ENCODE results near the gene ASB16.

The ASB16 gene

DNA sequence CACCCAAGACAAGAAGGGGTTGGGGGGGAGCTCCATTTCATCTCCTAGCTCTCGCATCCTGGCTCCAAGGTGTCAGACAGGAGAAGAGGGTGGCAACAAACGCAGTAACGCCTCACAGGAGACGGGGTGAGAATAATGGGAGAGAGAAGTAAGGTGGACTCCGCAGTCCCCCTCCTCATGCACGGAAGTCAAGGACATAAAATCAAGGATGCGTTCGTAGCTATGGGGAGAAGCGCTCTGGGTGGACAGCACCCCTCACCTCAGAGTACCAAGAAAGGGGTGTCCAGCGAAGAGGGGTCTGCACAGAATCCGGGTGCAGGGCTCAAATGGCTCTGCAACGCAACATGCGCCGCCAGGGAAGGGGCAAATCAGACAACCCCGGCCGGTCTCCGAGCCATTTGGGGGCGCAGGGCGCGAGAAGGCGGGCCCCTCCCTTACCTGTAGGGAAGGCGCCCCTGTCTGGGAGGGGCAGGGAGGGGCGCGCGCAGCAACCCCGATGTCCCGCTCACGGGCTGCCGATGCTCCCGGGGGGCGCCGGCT, 47.6 kb upstream of the ASB16 start:
- peak overlapping the region; percentile 97 for H3K4me3 ChIP-seq (ENCODE audit: low read length)
- peak overlapping the region; percentile 53 for H2AFZ ChIP-seq (ENCODE audit: low read length)
- TF ChIP-seq CTCF (IDR thresholded peaks at IDR 0.05; ENCODE audit: low read length) = no peak
- H3K4me1 ChIP-seq (ENCODE audit: low read length) = peaks cover 13% of the 10 kb centered on the region; the same call in 1 of the 2 replicates
- H3K9ac ChIP-seq (ENCODE audit: low read length) = peak overlapping the region; percentile 92
- H3K36me3 ChIP-seq (replicated peaks; ENCODE audit: insufficient read depth, low read length) = no peaks in the 10 kb centered on the region
- no peaks in the 10 kb centered on the region for H3F3A ChIP-seq (ENCODE audit: insufficient read depth, low read length)
- no peaks in the 10 kb centered on the region for H3K9me2 ChIP-seq (replicated peaks; ENCODE audit: insufficient read depth, low read length)
- no peaks in the 10 kb centered on the region; the same call in 1 of the 2 replicates for H4K20me1 ChIP-seq (ENCODE audit: insufficient read depth, low read length)
- peaks cover 53% of the 10 kb centered on the region for H3K79me2 ChIP-seq (ENCODE audit: low read length)
- no peak for DNase-seq
- peak overlapping the region; percentile 90 for H3K4me2 ChIP-seq (ENCODE audit: low read depth, low read length)
- no peak overlapping the region for H3K27ac ChIP-seq (ENCODE audit: low read length)
- H3K27me3 ChIP-seq (replicated peaks; ENCODE audit: insufficient read depth, low read length) = no peaks in the 10 kb centered on the region
- H3K9me3 ChIP-seq (replicated peaks; ENCODE audit: insufficient read depth, low read length) = no peaks in the 10 kb centered on the region

GRCh38 chr17:44123356-44124117, 47.0 kb upstream of the ASB16 start, which contains the start of gene HDAC5:
TSS of gene HDAC5 (minus strand) at chr17:44123641. CDS start at chr17:44117515, 6,126 bp downstream.
- no peaks in the 10 kb centered on the region for H3F3A ChIP-seq (ENCODE audit: insufficient read depth, low read length)
- H3K27me3 ChIP-seq (replicated peaks; ENCODE audit: insufficient read depth, low read length) = no peaks in the 10 kb centered on the region
- no peaks in the 10 kb centered on the region for H3K9me3 ChIP-seq (replicated peaks; ENCODE audit: insufficient read depth, low read length)
- DNase-seq = peak; percentile 95
- H3K27ac ChIP-seq (ENCODE audit: low read length) = peak within 1 kb of the TSS; percentile 46; the same call in 1 of the 2 replicates
- peak within 1 kb of the TSS; percentile 60 for H2AFZ ChIP-seq (ENCODE audit: low read length)
- H3K9me2 ChIP-seq (replicated peaks; ENCODE audit: insufficient read depth, low read length) = no peaks in the 10 kb centered on the region
- H3K4me2 ChIP-seq (ENCODE audit: low read depth, low read length) = peak within 1 kb of the TSS; percentile 90
- no peaks in the 10 kb centered on the region for H3K36me3 ChIP-seq (replicated peaks; ENCODE audit: insufficient read depth, low read length)
- H3K79me2 ChIP-seq (ENCODE audit: low read length) = peaks cover 47% of the 10 kb centered on the region
- peak; percentile 65 for TF ChIP-seq CTCF (IDR thresholded peaks at IDR 0.05; ENCODE audit: low read length)
- no peak for TF ChIP-seq EZH2phosphoT487 (IDR thresholded peaks at IDR 0.05; ENCODE audit: low read length)
- H4K20me1 ChIP-seq (ENCODE audit: insufficient read depth, low read length) = no peaks in the 10 kb centered on the region; the same call in 1 of the 2 replicates
- H3K4me1 ChIP-seq (ENCODE audit: low read length) = peaks cover 13% of the 10 kb centered on the region; the same call in 1 of the 2 replicates
- H3K4me3 ChIP-seq (ENCODE audit: low read length) = peak within 1 kb of the TSS; percentile 97
- H3K9ac ChIP-seq (ENCODE audit: low read length) = peak within 1 kb of the TSS; percentile 92

GRCh38 chr17:44124118-44124438, 46.4 kb upstream of the ASB16 start:
- peaks cover 42% of the 10 kb centered on the region for H3K79me2 ChIP-seq (ENCODE audit: low read length)
- no peak for DNase-seq
- H3K36me3 ChIP-seq (replicated peaks; ENCODE audit: insufficient read depth, low read length) = no peaks in the 10 kb centered on the region
- peak overlapping the region; percentile 71 for H3K4me2 ChIP-seq (ENCODE audit: low read depth, low read length)
- H2AFZ ChIP-seq (ENCODE audit: low read length) = peak overlapping the region; percentile 60
- H3K4me3 ChIP-seq (ENCODE audit: low read length) = peak overlapping the region; percentile 73
- no peaks in the 10 kb centered on the region; the same call in 1 of the 2 replicates for H4K20me1 ChIP-seq (ENCODE audit: insufficient read depth, low read length)
- no peaks in the 10 kb centered on the region for H3K9me2 ChIP-seq (replicated peaks; ENCODE audit: insufficient read depth, low read length)
- peak overlapping the region; percentile 46; the same call in 1 of the 2 replicates for H3K27ac ChIP-seq (ENCODE audit: low read length)
- TF ChIP-seq CTCF (IDR thresholded peaks at IDR 0.05; ENCODE audit: low read length) = no peak
- TF ChIP-seq EZH2 (optimal IDR thresholded peaks at IDR 0.05; ENCODE audit: low read depth, low read length) = no peak
- TF ChIP-seq EZH2phosphoT487 (IDR thresholded peaks at IDR 0.05; ENCODE audit: low read length) = no peak
- no peaks in the 10 kb centered on the region for H3K9me3 ChIP-seq (replicated peaks; ENCODE audit: insufficient read depth, low read length)
- H3K27me3 ChIP-seq (replicated peaks; ENCODE audit: insufficient read depth, low read length) = no peaks in the 10 kb centered on the region
- peak overlapping the region; percentile 75 for H3K9ac ChIP-seq (ENCODE audit: low read length)
- H3K4me1 ChIP-seq (ENCODE audit: low read length) = peaks cover 13% of the 10 kb centered on the region; the same call in 1 of the 2 replicates
- no peaks in the 10 kb centered on the region for H3F3A ChIP-seq (ENCODE audit: insufficient read depth, low read length)
